Measurements from ENCODE around the gene LIMCH1.

DNA sequence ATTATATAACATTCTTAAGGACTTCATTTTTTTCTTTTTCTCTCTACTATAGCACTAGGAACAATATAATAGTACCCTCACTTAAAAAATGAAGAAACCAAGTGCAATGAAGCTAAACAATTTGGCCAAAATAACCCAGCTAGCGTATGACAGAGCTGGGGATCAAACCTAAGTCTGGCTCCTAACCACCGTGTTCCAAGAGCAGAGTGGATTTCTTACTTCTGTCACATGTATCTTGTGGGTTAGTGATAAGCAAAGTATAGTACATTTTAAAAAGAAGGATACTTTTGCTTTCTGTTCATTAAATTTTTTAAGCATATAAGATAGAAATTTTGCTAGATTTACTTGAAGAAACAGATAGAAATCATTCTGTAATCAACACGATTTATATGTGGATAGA lies 11.5 kb downstream of the LIMCH1 start:
- TF ChIP-seq, protein P1, sequence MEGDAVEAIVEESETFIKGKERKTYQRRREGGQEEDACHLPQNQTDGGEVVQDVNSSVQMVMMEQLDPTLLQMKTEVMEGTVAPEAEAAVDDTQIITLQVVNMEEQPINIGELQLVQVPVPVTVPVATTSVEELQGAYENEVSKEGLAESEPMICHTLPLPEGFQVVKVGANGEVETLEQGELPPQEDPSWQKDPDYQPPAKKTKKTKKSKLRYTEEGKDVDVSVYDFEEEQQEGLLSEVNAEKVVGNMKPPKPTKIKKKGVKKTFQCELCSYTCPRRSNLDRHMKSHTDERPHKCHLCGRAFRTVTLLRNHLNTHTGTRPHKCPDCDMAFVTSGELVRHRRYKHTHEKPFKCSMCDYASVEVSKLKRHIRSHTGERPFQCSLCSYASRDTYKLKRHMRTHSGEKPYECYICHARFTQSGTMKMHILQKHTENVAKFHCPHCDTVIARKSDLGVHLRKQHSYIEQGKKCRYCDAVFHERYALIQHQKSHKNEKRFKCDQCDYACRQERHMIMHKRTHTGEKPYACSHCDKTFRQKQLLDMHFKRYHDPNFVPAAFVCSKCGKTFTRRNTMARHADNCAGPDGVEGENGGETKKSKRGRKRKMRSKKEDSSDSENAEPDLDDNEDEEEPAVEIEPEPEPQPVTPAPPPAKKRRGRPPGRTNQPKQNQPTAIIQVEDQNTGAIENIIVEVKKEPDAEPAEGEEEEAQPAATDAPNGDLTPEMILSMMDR (IDR thresholded peaks at IDR 0.05; ENCODE audit: low read depth, low read length): no peak
- no peak for TF ChIP-seq EZH2phosphoT487 (IDR thresholded peaks at IDR 0.05; ENCODE audit: low read depth)
